ENCODE results near the gene SHANK3. TPM values are rescaled to one million over a fixed set of nuclear protein-coding genes. Genes with fewer than 3 reads are reported as not detected.

Gene SHANK3
- total and polyA plus RNA-seq, 2 donors (not counting 3 experiments of a cell fraction or from before 2014, with no cell fraction given), result 26.1 to 158 TPM

DNA sequence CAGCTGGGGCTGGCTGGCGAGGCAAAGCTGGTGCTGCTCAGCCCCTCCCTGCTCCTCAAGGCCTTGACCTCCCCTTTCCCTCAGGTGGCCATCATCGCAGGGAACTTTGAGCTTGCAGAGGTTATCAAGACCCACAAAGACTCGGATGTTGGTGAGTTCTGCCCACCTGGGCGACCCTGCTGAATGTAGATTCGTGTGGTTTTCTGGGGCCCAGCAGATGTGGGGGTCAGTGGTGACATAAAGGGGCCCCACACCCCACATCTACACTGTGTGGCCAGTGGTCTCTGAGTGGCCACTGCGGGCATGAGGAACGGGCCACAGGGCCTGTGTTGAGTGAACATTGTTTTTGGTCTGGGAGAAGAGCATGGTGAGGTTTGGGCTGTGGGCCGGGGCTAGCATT lies 11.9 kb downstream of the SHANK3 start:
- Histone ChIP-seq H3K4me3 (replicated peaks in 1 of 3; ENCODE audit: insufficient read depth in 1 of 3, low read depth in 1 of 3, low read length in 3 of 3) (no peak overlapping the region), H3K9ac (replicated peaks; ENCODE audit: extremely low read depth, insufficient read depth, low read length) (no peak overlapping the region), H3K27ac (ENCODE audit: insufficient read depth, low read depth, low read length) (no peak overlapping the region), H3K27me3 (ENCODE audit: control insufficient read depth in 2 of 2, insufficient read depth in 2 of 2, low read length in 2 of 2) (no peaks in the 10 kb centered on the region), H4K20me1 (replicated peaks; ENCODE audit: control insufficient read depth, extremely low read depth, insufficient read depth, low read length) (peaks cover 8% of the 10 kb centered on the region), H3K36me3 (ENCODE audit: control insufficient read depth in 2 of 2, extremely low read depth in 1 of 2, insufficient read depth in 2 of 2, low read length in 2 of 2) (peaks cover 34 to 42% of the 10 kb centered on the region in 2 experiments), H2AFZ (ENCODE audit: low read depth, low read length) (no peak overlapping the region), H3K9me3 (replicated peaks; ENCODE audit: control insufficient read depth, insufficient read depth, low read length) (no peaks in the 10 kb centered on the region), H3K4me2 (ENCODE audit: insufficient read depth, low read length) (no peak overlapping the region), H3K79me2 (ENCODE audit: control insufficient read depth, insufficient read depth, low read length) (peaks cover 62% of the 10 kb centered on the region), H3K9me1 (replicated peaks; ENCODE audit: control insufficient read depth, extremely low read depth, insufficient read depth, low read length) (no peaks in the 10 kb centered on the region), H3K4me1 (ENCODE audit: control insufficient read depth, extremely low read depth, insufficient read depth, low read length) (peaks cover 7% of the 10 kb centered on the region)
- dilution Hi-C loops (cut with MboI; ENCODE audit: extremely low pct_ligation_motif_present, low sequenced_read_pairs) (no loop called here), intact Hi-C loops (cut with micrococcal nuclease) (no loop called here)
- TF ChIP-seq CTCF (IDR thresholded peaks at IDR 0.05; ENCODE audit: extremely low read depth in 1 of 2, insufficient read depth in 1 of 2, low read depth in 1 of 2, low read length in 2 of 2), result no peak
- no peak for TF ChIP-seq JUN (IDR thresholded peaks at IDR 0.05; ENCODE audit: borderline replicate concordance, insufficient read depth, insufficient read length, low read depth)
- no peak for TF ChIP-seq EZH2 (IDR thresholded peaks at IDR 0.05; ENCODE audit: borderline replicate concordance, low read depth, low read length, severe bottlenecking)
- no peak for TF ChIP-seq MYC (IDR thresholded peaks at IDR 0.05; ENCODE audit: low read depth, low read length)
- no peak for TF ChIP-seq FOS (IDR thresholded peaks at IDR 0.05; ENCODE audit: borderline replicate concordance, insufficient read depth, low read length)
- TF ChIP-seq GATA2 (IDR thresholded peaks at IDR 0.05; ENCODE audit: insufficient read depth, insufficient read length, low read depth, low read length), result no peak
- FAIRE-seq (no peak), DNase-seq (ENCODE audit: low read depth, low spot score) (no peak)
- POLR2A ChIA-PET, result interaction anchor here (1.0 kb wide), 1 partner anchor 43 kb away, joined by 3 read pairs; no protein-coding TSS in a partner anchor
- CTCF ChIA-PET, result interaction anchor here (0.7 to 1.6 kb wide), 9 partner anchors 8 to 159 kb away, joined by 3 to 13 read pairs (median 4); partner anchors contain the start of genes ARSA, SCO2 and SYCE3
- no TSS peak for BruUV-seq (replicated peaks)

All from endothelial cell of umbilical vein (primary cell).